Measurements from ENCODE around the gene DRC3. TPM values are rescaled to one million over a fixed set of nuclear protein-coding genes. Genes with fewer than 3 reads are reported as not detected.

The DRC3 gene
- total RNA-seq, 1 experiment from 2014 or later: 1.0 TPM

DNA sequence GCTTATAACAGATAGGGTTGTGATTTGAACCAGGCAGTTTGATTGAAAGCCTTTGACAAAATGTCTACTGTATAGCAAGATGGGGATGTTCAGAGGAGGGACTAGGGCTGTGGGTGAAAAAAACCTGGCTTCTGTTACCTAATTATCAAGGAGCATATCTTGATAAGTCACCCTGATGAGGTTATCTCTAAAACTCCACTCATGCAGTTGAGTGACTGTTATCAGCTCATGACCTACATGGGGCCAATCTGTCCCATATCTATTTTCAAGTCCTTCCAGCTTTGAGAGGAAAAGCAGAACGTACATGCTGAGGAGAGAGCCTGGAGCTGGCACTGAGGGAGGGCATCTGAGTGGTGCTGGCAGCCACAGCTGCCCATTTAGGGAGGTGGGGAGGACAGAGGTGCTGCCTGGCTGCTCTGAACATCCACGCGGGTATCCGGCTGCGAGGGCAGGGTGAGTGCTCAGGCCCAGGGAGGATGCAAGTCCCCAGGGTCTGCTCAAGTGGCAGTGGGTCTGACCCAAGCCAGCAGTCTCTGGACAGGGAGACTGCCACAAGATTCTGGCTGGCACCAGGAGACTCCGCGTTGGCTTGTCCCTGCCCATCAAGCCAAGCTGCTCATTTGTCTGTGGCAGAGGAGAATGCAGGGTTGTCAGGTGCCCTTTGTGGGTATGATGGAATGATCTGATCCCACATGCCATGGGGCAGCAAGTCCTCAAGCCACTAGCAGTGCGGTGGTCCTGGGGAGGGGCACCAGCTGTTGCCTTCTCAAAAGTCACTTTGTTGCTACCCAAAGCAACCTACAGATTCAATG lies 37.2 kb downstream of the DRC3 start:
- Histone ChIP-seq H3K36me3 (ENCODE audit: insufficient read depth, low read length, poor library complexity, severe bottlenecking) (no peaks in the 10 kb centered on the region), H3K27ac (ENCODE audit: low read depth, low read length, poor library complexity, severe bottlenecking) (no peak overlapping the region), H3K9me3 (ENCODE audit: low read depth, low read length, poor library complexity, severe bottlenecking) (no peaks in the 10 kb centered on the region), H3K27me3 (replicated peaks; ENCODE audit: insufficient read depth, low read depth, low read length, poor library complexity) (no peaks in the 10 kb centered on the region), H3K4me1 (ENCODE audit: insufficient read depth, low read length, poor library complexity, severe bottlenecking) (no peaks in the 10 kb centered on the region), H3K4me3 (ENCODE audit: low read depth, low read length, poor library complexity, severe bottlenecking) (no peak overlapping the region)
- ChIA-PET CTCF (no interaction called here), POLR2A (ENCODE audit: low non-redundant PET) (no interaction called here)
- BruUV-seq (replicated peaks): no TSS peak
- intact Hi-C loops (cut with micrococcal nuclease; ENCODE audit: unreplicated experiment): no loop called here
- no peak for TF ChIP-seq EZH2 (IDR thresholded peaks at IDR 0.05; ENCODE audit: borderline replicate concordance, low read depth, low read length, poor library complexity, severe bottlenecking)
- TF ChIP-seq, protein P1, sequence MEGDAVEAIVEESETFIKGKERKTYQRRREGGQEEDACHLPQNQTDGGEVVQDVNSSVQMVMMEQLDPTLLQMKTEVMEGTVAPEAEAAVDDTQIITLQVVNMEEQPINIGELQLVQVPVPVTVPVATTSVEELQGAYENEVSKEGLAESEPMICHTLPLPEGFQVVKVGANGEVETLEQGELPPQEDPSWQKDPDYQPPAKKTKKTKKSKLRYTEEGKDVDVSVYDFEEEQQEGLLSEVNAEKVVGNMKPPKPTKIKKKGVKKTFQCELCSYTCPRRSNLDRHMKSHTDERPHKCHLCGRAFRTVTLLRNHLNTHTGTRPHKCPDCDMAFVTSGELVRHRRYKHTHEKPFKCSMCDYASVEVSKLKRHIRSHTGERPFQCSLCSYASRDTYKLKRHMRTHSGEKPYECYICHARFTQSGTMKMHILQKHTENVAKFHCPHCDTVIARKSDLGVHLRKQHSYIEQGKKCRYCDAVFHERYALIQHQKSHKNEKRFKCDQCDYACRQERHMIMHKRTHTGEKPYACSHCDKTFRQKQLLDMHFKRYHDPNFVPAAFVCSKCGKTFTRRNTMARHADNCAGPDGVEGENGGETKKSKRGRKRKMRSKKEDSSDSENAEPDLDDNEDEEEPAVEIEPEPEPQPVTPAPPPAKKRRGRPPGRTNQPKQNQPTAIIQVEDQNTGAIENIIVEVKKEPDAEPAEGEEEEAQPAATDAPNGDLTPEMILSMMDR (conservative IDR thresholded peaks at IDR 0.05; ENCODE audit: low read depth, low read length): no peak
- no peak for DNase-seq (ENCODE audit: low spot score)

DNA sequence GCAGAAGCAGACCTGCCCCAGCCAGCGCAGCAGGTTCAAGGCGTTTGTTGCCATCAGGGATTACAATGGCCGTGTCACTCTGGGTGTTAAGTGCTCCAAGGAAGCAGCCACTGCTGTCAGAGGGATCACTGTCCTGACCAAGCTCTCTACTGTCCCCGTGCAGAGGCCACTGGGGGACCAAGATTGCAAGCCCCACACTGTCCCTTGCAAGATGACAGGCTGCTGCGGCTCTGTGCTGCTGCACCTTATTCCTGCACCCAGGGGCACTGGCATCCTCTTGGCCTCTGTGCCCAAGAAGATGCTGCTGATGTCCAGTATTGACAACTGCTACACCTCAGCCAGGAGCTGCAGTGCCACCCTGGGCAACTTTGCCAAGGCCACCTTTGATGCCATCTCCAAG lies 38.6 kb downstream of the DRC3 start:
- Histone ChIP-seq H3K4me3 (ENCODE audit: low read depth, low read length, poor library complexity, severe bottlenecking) (no peak overlapping the region), H3K9me3 (ENCODE audit: low read depth, low read length, poor library complexity, severe bottlenecking) (no peaks in the 10 kb centered on the region), H3K27ac (ENCODE audit: low read depth, low read length, poor library complexity, severe bottlenecking) (no peak overlapping the region), H3K4me1 (ENCODE audit: insufficient read depth, low read length, poor library complexity, severe bottlenecking) (no peaks in the 10 kb centered on the region), H3K27me3 (replicated peaks; ENCODE audit: insufficient read depth, low read depth, low read length, poor library complexity) (no peaks in the 10 kb centered on the region), H3K36me3 (ENCODE audit: insufficient read depth, low read length, poor library complexity, severe bottlenecking) (no peaks in the 10 kb centered on the region)
- TF ChIP-seq, protein P1 (conservative IDR thresholded peaks at IDR 0.05; ENCODE audit: low read depth, low read length): no peak
- TF ChIP-seq EZH2 (IDR thresholded peaks at IDR 0.05; ENCODE audit: borderline replicate concordance, low read depth, low read length, poor library complexity, severe bottlenecking): no peak
- ChIA-PET CTCF (no interaction called here), POLR2A (ENCODE audit: low non-redundant PET) (no interaction called here)
- no peak for DNase-seq (ENCODE audit: low spot score)
- no TSS peak for BruUV-seq (replicated peaks)
- intact Hi-C loops (cut with micrococcal nuclease; ENCODE audit: unreplicated experiment): no loop called here

DNA sequence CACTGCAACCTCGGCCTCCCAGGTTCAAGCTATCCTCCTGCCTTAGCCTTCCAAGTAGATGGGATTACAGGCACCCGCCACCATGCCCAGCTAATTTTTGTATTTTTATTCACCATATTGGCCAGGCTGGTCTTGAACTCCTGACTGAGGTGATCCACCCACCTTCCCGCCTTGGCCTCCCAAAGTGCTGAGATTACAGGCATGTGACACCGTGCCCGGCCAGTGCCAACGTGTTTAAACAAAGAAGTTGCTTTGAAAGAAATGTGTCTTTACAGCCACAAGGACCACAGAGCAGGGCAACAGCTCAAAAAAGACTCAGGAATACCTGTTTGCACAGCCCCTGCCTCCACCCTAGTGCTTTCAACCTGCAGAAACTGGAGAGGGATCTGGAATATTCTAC lies 41.3 kb downstream of the DRC3 start:
- no TSS peak for BruUV-seq (replicated peaks)
- no peaks in the 10 kb centered on the region for H3K9me3 ChIP-seq (ENCODE audit: low read depth, low read length, poor library complexity, severe bottlenecking)
- no peaks in the 10 kb centered on the region for H3K27me3 ChIP-seq (replicated peaks; ENCODE audit: insufficient read depth, low read depth, low read length, poor library complexity)
- no peak overlapping the region for H3K4me3 ChIP-seq (ENCODE audit: low read depth, low read length, poor library complexity, severe bottlenecking)
- ChIA-PET POLR2A (ENCODE audit: low non-redundant PET) (no interaction called here), CTCF (no interaction called here)
- TF ChIP-seq, protein P1 (conservative IDR thresholded peaks at IDR 0.05; ENCODE audit: low read depth, low read length): no peak
- TF ChIP-seq EZH2 (IDR thresholded peaks at IDR 0.05; ENCODE audit: borderline replicate concordance, low read depth, low read length, poor library complexity, severe bottlenecking): no peak
- no peak for DNase-seq (ENCODE audit: low spot score)
- intact Hi-C loops (cut with micrococcal nuclease; ENCODE audit: unreplicated experiment): no loop called here
- no peak overlapping the region for H3K27ac ChIP-seq (ENCODE audit: low read depth, low read length, poor library complexity, severe bottlenecking)
- no peaks in the 10 kb centered on the region for H3K4me1 ChIP-seq (ENCODE audit: insufficient read depth, low read length, poor library complexity, severe bottlenecking)
- no peaks in the 10 kb centered on the region for H3K36me3 ChIP-seq (ENCODE audit: insufficient read depth, low read length, poor library complexity, severe bottlenecking)
